ENCODE measurements around the gene GAL3ST2. TPM values are rescaled to one million over a fixed set of nuclear protein-coding genes. Genes with fewer than 3 reads are reported as not detected.
"Not testable (repeated sequence)": the region's sequence is repeated elsewhere in the genome, so short reads cannot be mapped to it uniquely, and the experiment has no call there.

The GAL3ST2 gene
- total and polyA plus RNA-seq, 5 donors: 0.09 to 0.29 (median 0.23) TPM; not detected in 2

GRCh38 chr2:241736111-241736510, 40.5 kb upstream of the GAL3ST2 start:
- no peaks in the 10 kb centered on the region for H3K27me3 ChIP-seq (ENCODE audit: control insufficient read depth, insufficient read depth)
- H3K4me3 ChIP-seq (ENCODE audit: low read length): no peak overlapping the region
- intact Hi-C loops (cut with DNase I): loop anchor here in 3 of 4 donors (10.0 kb wide), 1 partner anchor 139 kb away; no protein-coding TSS in a partner anchor
- WGBS: 91% methylated on average over 3 of the region's 3 CpGs
- no peak overlapping the region for H3K27ac ChIP-seq (ENCODE audit: low read length)
- H3K9me3 ChIP-seq (ENCODE audit: control insufficient read depth, low read length): no peaks in the 10 kb centered on the region
- ATAC-seq: no peak
- H3K4me1 ChIP-seq (ENCODE audit: control insufficient read depth, insufficient read depth, low read length): no peaks in the 10 kb centered on the region
- no peak for DNase-seq

GRCh38 chr2:241738040-241738686, 38.5 kb upstream of the GAL3ST2 start:
- no peaks in the 10 kb centered on the region for H3K27me3 ChIP-seq (ENCODE audit: control insufficient read depth, insufficient read depth)
- intact Hi-C loops (cut with DNase I): loop anchor here in 3 of 4 donors (10.0 kb wide), 1 partner anchor 137 kb away; no protein-coding TSS in a partner anchor
- 95% methylated on average over 17 of the region's 17 CpGs for WGBS

GRCh38 chr2:241739177-241739576, 37.4 kb upstream of the GAL3ST2 start:
- Histone ChIP-seq H3K4me3 (ENCODE audit: low read length) (no peak overlapping the region), H3K27me3 (ENCODE audit: control insufficient read depth, insufficient read depth) (no peaks in the 10 kb centered on the region), H3K4me1 (ENCODE audit: control insufficient read depth, insufficient read depth, low read length) (no peaks in the 10 kb centered on the region), H3K27ac (ENCODE audit: low read length) (no peak overlapping the region), H3K9me3 (ENCODE audit: control insufficient read depth, low read length) (no peaks in the 10 kb centered on the region)
- WGBS: 95% methylated on average over 15 of the region's 15 CpGs
- DNase-seq (peak in 1 of 3 donors; percentile 30), ATAC-seq (no peak)
- intact Hi-C loops (cut with DNase I): loop anchor here in 3 of 4 donors (10.0 kb wide), 1 partner anchor 136 kb away; no protein-coding TSS in a partner anchor

More at GRCh38 chr2:241738040-241738686, 38.5 kb upstream of the GAL3ST2 start:
- ATAC-seq (no peak), DNase-seq (peak in 2 of 3 donors; percentile 25 to 51)
- Histone ChIP-seq H3K4me3 (ENCODE audit: low read length) (no peak overlapping the region), H3K9me3 (ENCODE audit: control insufficient read depth, low read length) (no peaks in the 10 kb centered on the region), H3K4me1 (ENCODE audit: control insufficient read depth, insufficient read depth, low read length) (no peaks in the 10 kb centered on the region), H3K27ac (ENCODE audit: low read length) (no peak overlapping the region)

GRCh38 chr2:241739651-241740050, 37.0 kb upstream of the GAL3ST2 start:
- intact Hi-C loops (cut with DNase I): loop anchor here in 3 of 4 donors (10.0 kb wide), 1 partner anchor 135 kb away; no protein-coding TSS in a partner anchor
- no peak overlapping the region for H3K27ac ChIP-seq (ENCODE audit: low read length)
- DNase-seq (peak in 1 of 3 donors; percentile 12), ATAC-seq (no peak)
- no peak overlapping the region for H3K4me3 ChIP-seq (ENCODE audit: low read length)
- no peaks in the 10 kb centered on the region for H3K4me1 ChIP-seq (ENCODE audit: control insufficient read depth, insufficient read depth, low read length)
- no peaks in the 10 kb centered on the region for H3K27me3 ChIP-seq (ENCODE audit: control insufficient read depth, insufficient read depth)
- 93% methylated on average over 12 of the region's 12 CpGs for WGBS
- no peaks in the 10 kb centered on the region for H3K9me3 ChIP-seq (ENCODE audit: control insufficient read depth, low read length)

- no peak overlapping the region for H3K4me3 ChIP-seq (ENCODE audit: low read length)
- ATAC-seq: no peak
- H3K9me3 ChIP-seq (ENCODE audit: control insufficient read depth, low read length): no peaks in the 10 kb centered on the region
- H3K4me1 ChIP-seq (ENCODE audit: control insufficient read depth, insufficient read depth, low read length): no peaks in the 10 kb centered on the region
- DNase-seq: peak in 1 of 3 donors; percentile 37
- 79% methylated on average over 10 of the region's 10 CpGs for WGBS
- no peaks in the 10 kb centered on the region for H3K27me3 ChIP-seq (ENCODE audit: control insufficient read depth, insufficient read depth)
- no peak overlapping the region for H3K27ac ChIP-seq (ENCODE audit: low read length)
- intact Hi-C loops (cut with DNase I): no loop called here
Observed at GRCh38 chr2:241741016-241741415, 35.6 kb upstream of the GAL3ST2 start.

- DNase-seq (peak in 1 of 3 donors; percentile 10), ATAC-seq (no peak)
- WGBS: 96% methylated on average over 28 of the region's 28 CpGs
- no peaks in the 10 kb centered on the region for H3K9me3 ChIP-seq (ENCODE audit: control insufficient read depth, low read length)
- intact Hi-C loops (cut with DNase I): no loop called here
- H3K27me3 ChIP-seq (ENCODE audit: control insufficient read depth, insufficient read depth): no peaks in the 10 kb centered on the region
- H3K27ac ChIP-seq (ENCODE audit: low read length): no peak overlapping the region
- no peak overlapping the region for H3K4me3 ChIP-seq (ENCODE audit: low read length)
- no peaks in the 10 kb centered on the region for H3K4me1 ChIP-seq (ENCODE audit: control insufficient read depth, insufficient read depth, low read length)
Observed at GRCh38 chr2:241742320-241742939, 34.2 kb upstream of the GAL3ST2 start.

GRCh38 chr2:241743008-241743407, 33.6 kb upstream of the GAL3ST2 start:
- H3K9me3 ChIP-seq (ENCODE audit: control insufficient read depth, low read length); H3K4me3 ChIP-seq (ENCODE audit: low read length); intact Hi-C loops (cut with DNase I); H3K4me1 ChIP-seq (ENCODE audit: control insufficient read depth, insufficient read depth, low read length); H3K27me3 ChIP-seq (ENCODE audit: control insufficient read depth, insufficient read depth); ATAC-seq; H3K27ac ChIP-seq (ENCODE audit: low read length): not testable (repeated sequence)
- 94% methylated on average over 15 of the region's 15 CpGs for WGBS
- DNase-seq: peak in 1 of 3 donors; percentile 42

- intact Hi-C loops (cut with DNase I): no loop called here
- H3K27me3 ChIP-seq (ENCODE audit: control insufficient read depth, insufficient read depth): no peaks in the 10 kb centered on the region
- H3K9me3 ChIP-seq (ENCODE audit: control insufficient read depth, low read length): no peaks in the 10 kb centered on the region
- H3K4me3 ChIP-seq (ENCODE audit: low read length): no peak overlapping the region
- no peaks in the 10 kb centered on the region for H3K4me1 ChIP-seq (ENCODE audit: control insufficient read depth, insufficient read depth, low read length)
- H3K27ac ChIP-seq (ENCODE audit: low read length): no peak overlapping the region
- ATAC-seq: no peak
- 91% methylated on average over 16 of the region's 16 CpGs for WGBS
- DNase-seq: peak in 2 of 3 donors; percentile 31 to 37
Observed at GRCh38 chr2:241743620-241744019, 33.0 kb upstream of the GAL3ST2 start.

- H3K27ac ChIP-seq (ENCODE audit: low read length): no peak overlapping the region
- intact Hi-C loops (cut with DNase I): no loop called here
- whole genome bisulfite sequencing: 92% methylated on average over 24 of the region's 24 CpGs
- H3K4me3 ChIP-seq (ENCODE audit: low read length): no peak overlapping the region
- H3K4me1 ChIP-seq (ENCODE audit: control insufficient read depth, insufficient read depth, low read length): no peaks in the 10 kb centered on the region
- no peaks in the 10 kb centered on the region for H3K27me3 ChIP-seq (ENCODE audit: control insufficient read depth, insufficient read depth)
- no peaks in the 10 kb centered on the region for H3K9me3 ChIP-seq (ENCODE audit: control insufficient read depth, low read length)
- ATAC-seq: no peak
- peak in 2 of 3 donors; percentile 21 to 32 for DNase-seq
Observed at GRCh38 chr2:241744028-241744754, 32.4 kb upstream of the GAL3ST2 start.

GRCh38 chr2:241745276-241745675, 31.3 kb upstream of the GAL3ST2 start:
- intact Hi-C loops (cut with DNase I): no loop called here
- WGBS: 98% methylated on average over 13 of the region's 13 CpGs
- peak in 2 of 3 donors; percentile 3 for DNase-seq

GRCh38 chr2:241746084-241746483, 30.5 kb upstream of the GAL3ST2 start:
- H3K27ac ChIP-seq (ENCODE audit: low read length): no peak overlapping the region
- no peak overlapping the region for H3K4me3 ChIP-seq (ENCODE audit: low read length)
- no peaks in the 10 kb centered on the region for H3K9me3 ChIP-seq (ENCODE audit: control insufficient read depth, low read length)
- H3K27me3 ChIP-seq (ENCODE audit: control insufficient read depth, insufficient read depth): no peaks in the 10 kb centered on the region
- intact Hi-C loops (cut with DNase I): no loop called here
- no peaks in the 10 kb centered on the region for H3K4me1 ChIP-seq (ENCODE audit: control insufficient read depth, insufficient read depth, low read length)
- whole genome bisulfite sequencing: over 99% methylated on average over 4 of the region's 4 CpGs
- no peak for DNase-seq
- ATAC-seq: no peak

More at GRCh38 chr2:241745276-241745675, 31.3 kb upstream of the GAL3ST2 start:
- H3K27me3 ChIP-seq (ENCODE audit: control insufficient read depth, insufficient read depth): no peaks in the 10 kb centered on the region
- no peaks in the 10 kb centered on the region for H3K9me3 ChIP-seq (ENCODE audit: control insufficient read depth, low read length)
- H3K4me1 ChIP-seq (ENCODE audit: control insufficient read depth, insufficient read depth, low read length): no peaks in the 10 kb centered on the region
- no peak overlapping the region for H3K4me3 ChIP-seq (ENCODE audit: low read length)
- no peak for ATAC-seq
- H3K27ac ChIP-seq (ENCODE audit: low read length): no peak overlapping the region

All from right cardiac atrium (tissue), 5 donors.